ENCODE measurements around the gene CACNB2.
"Not testable (repeated sequence)": the region's sequence is repeated elsewhere in the genome, so short reads cannot be mapped to it uniquely, and the experiment has no call there.

- TF ChIP-seq, protein P1, sequence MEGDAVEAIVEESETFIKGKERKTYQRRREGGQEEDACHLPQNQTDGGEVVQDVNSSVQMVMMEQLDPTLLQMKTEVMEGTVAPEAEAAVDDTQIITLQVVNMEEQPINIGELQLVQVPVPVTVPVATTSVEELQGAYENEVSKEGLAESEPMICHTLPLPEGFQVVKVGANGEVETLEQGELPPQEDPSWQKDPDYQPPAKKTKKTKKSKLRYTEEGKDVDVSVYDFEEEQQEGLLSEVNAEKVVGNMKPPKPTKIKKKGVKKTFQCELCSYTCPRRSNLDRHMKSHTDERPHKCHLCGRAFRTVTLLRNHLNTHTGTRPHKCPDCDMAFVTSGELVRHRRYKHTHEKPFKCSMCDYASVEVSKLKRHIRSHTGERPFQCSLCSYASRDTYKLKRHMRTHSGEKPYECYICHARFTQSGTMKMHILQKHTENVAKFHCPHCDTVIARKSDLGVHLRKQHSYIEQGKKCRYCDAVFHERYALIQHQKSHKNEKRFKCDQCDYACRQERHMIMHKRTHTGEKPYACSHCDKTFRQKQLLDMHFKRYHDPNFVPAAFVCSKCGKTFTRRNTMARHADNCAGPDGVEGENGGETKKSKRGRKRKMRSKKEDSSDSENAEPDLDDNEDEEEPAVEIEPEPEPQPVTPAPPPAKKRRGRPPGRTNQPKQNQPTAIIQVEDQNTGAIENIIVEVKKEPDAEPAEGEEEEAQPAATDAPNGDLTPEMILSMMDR (conservative IDR thresholded peaks at IDR 0.05; ENCODE audit: low read depth, low read length), result not testable (repeated sequence)
- TF ChIP-seq EZH2 (IDR thresholded peaks at IDR 0.05; ENCODE audit: low read length, unreplicated experiment); EZH2phosphoT487 (IDR thresholded peaks at IDR 0.05; ENCODE audit: borderline replicate concordance, low read length): not testable (repeated sequence)
These were observed 13.2 kb downstream of the CACNB2 start for GRCh38 chr10:18153381-18153780.
